ENCODE results near the gene FBN2. TPM values are rescaled to one million over a fixed set of nuclear protein-coding genes. Genes with fewer than 3 reads are reported as not detected.

The FBN2 gene
- total and polyA plus RNA-seq, 2 experiments from 2014 or later: 41.0 to 143 TPM

DNA sequence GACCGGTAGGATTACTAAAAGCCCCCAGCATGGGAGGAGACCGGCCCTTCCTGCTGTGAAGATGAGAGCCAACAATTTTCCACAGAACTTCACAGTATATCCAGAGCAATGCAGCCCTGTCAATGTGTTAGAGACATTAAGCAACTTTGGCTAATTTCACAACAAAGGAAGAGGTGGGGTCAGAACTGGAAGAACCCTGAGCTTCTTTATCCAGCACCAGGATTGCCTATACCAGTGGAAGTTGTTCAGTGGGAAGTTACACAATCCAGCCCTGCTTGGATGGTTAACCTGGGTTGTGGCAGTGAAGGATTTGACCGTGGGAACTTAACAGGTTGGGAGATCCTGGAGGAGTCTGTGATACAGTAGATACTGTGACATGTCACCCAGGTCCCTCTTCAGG lies 197.0 kb downstream of the FBN2 start:
- no peak overlapping the region for H3K4me3 ChIP-seq
- H3K27ac ChIP-seq: no peak overlapping the region
- no peak overlapping the region for H3K4me2 ChIP-seq
- no peaks in the 10 kb centered on the region for H3K9me2 ChIP-seq (replicated peaks; ENCODE audit: insufficient read depth)
- H4K20me1 ChIP-seq (ENCODE audit: insufficient read depth, poor library complexity, severe bottlenecking): no peaks in the 10 kb centered on the region
- TF ChIP-seq, protein P1, sequence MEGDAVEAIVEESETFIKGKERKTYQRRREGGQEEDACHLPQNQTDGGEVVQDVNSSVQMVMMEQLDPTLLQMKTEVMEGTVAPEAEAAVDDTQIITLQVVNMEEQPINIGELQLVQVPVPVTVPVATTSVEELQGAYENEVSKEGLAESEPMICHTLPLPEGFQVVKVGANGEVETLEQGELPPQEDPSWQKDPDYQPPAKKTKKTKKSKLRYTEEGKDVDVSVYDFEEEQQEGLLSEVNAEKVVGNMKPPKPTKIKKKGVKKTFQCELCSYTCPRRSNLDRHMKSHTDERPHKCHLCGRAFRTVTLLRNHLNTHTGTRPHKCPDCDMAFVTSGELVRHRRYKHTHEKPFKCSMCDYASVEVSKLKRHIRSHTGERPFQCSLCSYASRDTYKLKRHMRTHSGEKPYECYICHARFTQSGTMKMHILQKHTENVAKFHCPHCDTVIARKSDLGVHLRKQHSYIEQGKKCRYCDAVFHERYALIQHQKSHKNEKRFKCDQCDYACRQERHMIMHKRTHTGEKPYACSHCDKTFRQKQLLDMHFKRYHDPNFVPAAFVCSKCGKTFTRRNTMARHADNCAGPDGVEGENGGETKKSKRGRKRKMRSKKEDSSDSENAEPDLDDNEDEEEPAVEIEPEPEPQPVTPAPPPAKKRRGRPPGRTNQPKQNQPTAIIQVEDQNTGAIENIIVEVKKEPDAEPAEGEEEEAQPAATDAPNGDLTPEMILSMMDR (IDR thresholded peaks at IDR 0.05; ENCODE audit: poor library complexity): no peak
- no peak for TF ChIP-seq EZH2 (IDR thresholded peaks at IDR 0.05; ENCODE audit: borderline replicate concordance)
- no peak for TF ChIP-seq EZH2phosphoT487 (IDR thresholded peaks at IDR 0.05; ENCODE audit: low read depth, severe bottlenecking, unreplicated experiment)
- H2AFZ ChIP-seq: no peak overlapping the region
- H3K9me3 ChIP-seq (ENCODE audit: low read depth): no peaks in the 10 kb centered on the region
- H3K27me3 ChIP-seq: no peaks in the 10 kb centered on the region
- H3K36me3 ChIP-seq (replicated peaks; ENCODE audit: insufficient read depth, low read depth): no peaks in the 10 kb centered on the region
- 90% methylated on average over 3 of the region's 3 CpGs for WGBS (ENCODE audit: low lambda C conversion rate, missing lambda C conversion rate)
- no peaks in the 10 kb centered on the region for H3K79me2 ChIP-seq
- DNase-seq (ENCODE audit: low spot score): peak; percentile 16
- H3K4me1 ChIP-seq (ENCODE audit: insufficient read depth): no peaks in the 10 kb centered on the region

DNA sequence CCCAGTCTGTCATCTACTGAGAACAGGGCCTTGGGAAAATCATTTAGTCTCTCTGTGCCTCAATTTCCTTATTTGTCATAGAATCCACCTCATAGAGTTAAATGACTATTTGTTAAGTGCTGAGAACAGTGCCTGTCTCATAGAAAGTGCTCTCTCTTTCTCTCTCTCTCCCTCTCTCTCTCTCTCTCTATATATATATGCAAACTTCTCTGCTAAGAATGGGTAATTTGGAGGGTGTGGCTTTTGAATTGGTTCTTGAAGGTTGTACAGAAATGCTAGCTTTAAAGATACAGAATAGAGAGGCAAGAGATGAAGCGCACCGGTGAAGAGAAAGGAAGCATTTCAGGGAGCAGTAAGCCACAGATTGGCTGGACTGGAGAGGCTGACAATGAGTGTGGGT lies 197.4 kb downstream of the FBN2 start:
- H3K79me2 ChIP-seq: no peaks in the 10 kb centered on the region
- no peaks in the 10 kb centered on the region for H3K9me3 ChIP-seq (ENCODE audit: low read depth)
- no peaks in the 10 kb centered on the region for H3K4me1 ChIP-seq (ENCODE audit: insufficient read depth)
- no peaks in the 10 kb centered on the region for H3K9me2 ChIP-seq (replicated peaks; ENCODE audit: insufficient read depth)
- H4K20me1 ChIP-seq (ENCODE audit: insufficient read depth, poor library complexity, severe bottlenecking): no peaks in the 10 kb centered on the region
- no peak overlapping the region for H3K27ac ChIP-seq
- no peak overlapping the region for H3K4me3 ChIP-seq
- H3K36me3 ChIP-seq (replicated peaks; ENCODE audit: insufficient read depth, low read depth): no peaks in the 10 kb centered on the region
- no peaks in the 10 kb centered on the region for H3K27me3 ChIP-seq
- DNase-seq (ENCODE audit: low spot score): no peak
- no peak overlapping the region for H2AFZ ChIP-seq
- TF ChIP-seq EZH2 (IDR thresholded peaks at IDR 0.05; ENCODE audit: borderline replicate concordance) (no peak), EZH2phosphoT487 (IDR thresholded peaks at IDR 0.05; ENCODE audit: low read depth, severe bottlenecking, unreplicated experiment) (no peak)
- TF ChIP-seq, protein P1 (IDR thresholded peaks at IDR 0.05; ENCODE audit: poor library complexity): no peak
- no peak overlapping the region for H3K4me2 ChIP-seq
- WGBS (ENCODE audit: low lambda C conversion rate, missing lambda C conversion rate): 88% methylated on average over 2 of the region's 2 CpGs

DNA sequence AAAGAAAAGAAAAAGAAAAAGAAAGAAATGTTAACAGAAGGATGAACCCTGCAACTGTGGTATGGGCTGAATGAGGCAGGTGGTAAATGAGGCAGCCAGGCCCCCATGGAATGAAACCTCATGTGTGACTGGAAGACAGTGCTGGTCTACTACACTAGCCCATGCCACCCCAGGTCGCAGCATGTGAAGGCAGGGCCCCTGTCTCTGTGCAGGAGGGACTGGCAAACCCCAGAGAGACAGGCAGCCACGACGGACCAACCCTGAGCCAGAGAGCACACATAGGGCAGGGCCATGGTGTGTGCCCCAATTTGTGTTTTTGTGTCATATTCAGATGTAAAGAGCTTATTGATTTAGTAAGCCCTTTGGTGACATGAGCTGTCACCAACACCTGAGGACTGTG lies 198.5 kb downstream of the FBN2 start:
- Histone ChIP-seq H3K9me2 (replicated peaks; ENCODE audit: insufficient read depth) (no peaks in the 10 kb centered on the region), H4K20me1 (ENCODE audit: insufficient read depth, poor library complexity, severe bottlenecking) (no peaks in the 10 kb centered on the region), H3K4me2 (no peak overlapping the region), H3K27ac (no peak overlapping the region), H3K79me2 (no peaks in the 10 kb centered on the region), H3K36me3 (replicated peaks; ENCODE audit: insufficient read depth, low read depth) (no peaks in the 10 kb centered on the region), H3K27me3 (no peaks in the 10 kb centered on the region), H3K4me1 (ENCODE audit: insufficient read depth) (no peaks in the 10 kb centered on the region), H3K9me3 (ENCODE audit: low read depth) (no peaks in the 10 kb centered on the region), H3K4me3 (no peak overlapping the region), H2AFZ (no peak overlapping the region)
- TF ChIP-seq EZH2phosphoT487 (IDR thresholded peaks at IDR 0.05; ENCODE audit: low read depth, severe bottlenecking, unreplicated experiment): no peak
- TF ChIP-seq, protein P1 (IDR thresholded peaks at IDR 0.05; ENCODE audit: poor library complexity): no peak
- no peak for TF ChIP-seq EZH2 (IDR thresholded peaks at IDR 0.05; ENCODE audit: borderline replicate concordance)
- WGBS (ENCODE audit: low lambda C conversion rate, missing lambda C conversion rate): 96% methylated on average over 3 of the region's 3 CpGs
- no peak for DNase-seq (ENCODE audit: low spot score)

DNA sequence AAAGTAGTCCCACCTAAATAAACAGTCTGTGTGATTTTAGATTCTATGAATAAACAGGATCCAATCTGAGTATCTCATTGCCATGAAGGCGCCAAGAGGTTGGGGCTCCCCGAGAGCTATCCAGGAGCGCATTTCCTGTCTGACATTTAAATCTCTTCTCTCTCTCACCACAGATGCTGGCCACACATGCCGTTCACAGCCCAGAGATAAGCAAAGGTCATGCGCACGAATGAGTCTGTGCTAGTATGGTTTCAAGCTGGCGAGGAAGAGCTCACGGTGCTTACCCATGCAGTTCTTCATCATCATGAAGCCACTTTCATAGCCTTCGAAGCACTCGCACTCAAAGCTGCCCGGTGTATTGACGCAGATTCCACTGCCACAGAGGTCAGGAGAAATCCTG lies 199.4 kb downstream of the FBN2 start:
- no peaks in the 10 kb centered on the region for H3K27me3 ChIP-seq
- H3K9me2 ChIP-seq (replicated peaks; ENCODE audit: insufficient read depth): no peaks in the 10 kb centered on the region
- no peaks in the 10 kb centered on the region for H4K20me1 ChIP-seq (ENCODE audit: insufficient read depth, poor library complexity, severe bottlenecking)
- H3K4me1 ChIP-seq (ENCODE audit: insufficient read depth): no peaks in the 10 kb centered on the region
- WGBS (ENCODE audit: low lambda C conversion rate, missing lambda C conversion rate): 94% methylated on average over 12 of the region's 12 CpGs
- H3K4me2 ChIP-seq: no peak overlapping the region
- H2AFZ ChIP-seq: no peak overlapping the region
- DNase-seq (ENCODE audit: low spot score): no peak
- no peaks in the 10 kb centered on the region for H3K79me2 ChIP-seq
- TF ChIP-seq EZH2phosphoT487 (IDR thresholded peaks at IDR 0.05; ENCODE audit: low read depth, severe bottlenecking, unreplicated experiment) (no peak), EZH2 (IDR thresholded peaks at IDR 0.05; ENCODE audit: borderline replicate concordance) (no peak)
- TF ChIP-seq, protein P1 (IDR thresholded peaks at IDR 0.05; ENCODE audit: poor library complexity): no peak
- H3K4me3 ChIP-seq: no peak overlapping the region
- no peak overlapping the region for H3K27ac ChIP-seq
- no peaks in the 10 kb centered on the region for H3K9me3 ChIP-seq (ENCODE audit: low read depth)
- peaks cover 2% of the 10 kb centered on the region for H3K36me3 ChIP-seq (replicated peaks; ENCODE audit: insufficient read depth, low read depth)
